Testis (tissue), 3 donors: ENCODE measurements around the gene NFIB. TPM values are rescaled to one million over a fixed set of nuclear protein-coding genes. Genes with fewer than 3 reads are reported as not detected.
A peak's percentile ranks its signal among the peaks of the same experiment; 100 is the strongest.

ENCODE experiments used
- DNase-seq: peaks from one replicate; pipeline ENCODE4 v3.0.0-alpha.2; 2019
- H3K27ac ChIP-seq, 2 donors: fragments of 200-600 bp; sonication (generic); one replicate each; pipeline ENCODE4 v1.5.1; 2019
- H3K27me3 ChIP-seq: fragments of 200-600 bp; sonication (generic); one replicate; pipeline ENCODE4 v1.5.1; 2019
- H3K36me3 ChIP-seq: fragments of 200-600 bp; sonication (generic); one replicate; pipeline ENCODE4 v1.5.1; 2017; ENCODE audit warnings: low read depth; ENCODE audit errors: missing control alignments
- H3K4me1 ChIP-seq: fragments of 200-600 bp; sonication (generic); one replicate; pipeline ENCODE4 v1.5.1; 2019
- H3K4me3 ChIP-seq, 2 donors: fragments of 200-600 bp; sonication (generic); one replicate each; pipeline ENCODE4 v1.5.1; 2017 to 2019
- H3K9me3 ChIP-seq: fragments of 200-600 bp; sonication (generic); one replicate; pipeline ENCODE4 v1.5.1; 2017
- CTCF ChIP-seq, 3 experiments: fragments of 450-650 bp in 2 of 3; fragments of 200-600 bp in 1 of 3; sonication (generic) in 1 of 3; IDR thresholded peaks; one replicate each; pipeline ENCODE4 v1.5.1; 2016 to 2019; ENCODE audit warnings: antibody characterized with exemption in 3 of 3, mild to moderate bottlenecking in 2 of 3, moderate library complexity in 1 of 3
- POLR2A ChIP-seq: fragments of 450-650 bp; IDR thresholded peaks from one replicate; pipeline ENCODE4 v1.6.1; 2017; ENCODE audit warnings: antibody characterized with exemption, mild to moderate bottlenecking, moderate library complexity
- WGBS, 2 donors: methylation state at CpG; one replicate each; pipeline ENCODE4 v1.1.5; 2018; 5-methylcytosine and 5-hydroxymethylcytosine counted together
- intact Hi-C: fragments of 100-400 bp; cut with DNase I; formaldehyde crosslinking; loops from one replicate; pipeline ENCODE4 v1.15.1; 2023; ENCODE audit warnings: low total_unique reads
- polyA plus RNA-seq: library from polyadenylated mRNA; stranded (reverse); fragments of 350-450 nt; fragmentation: Illumina TruSeq; extraction: RNeasy Lipid Tissue Mini Kit (QIAGEN cat#74804); gene quantifications from one replicate; pipeline ENCODE4 v1.2.3, GENCODE V29; 2014; ENCODE audit warnings: low read depth, low replicate concordance; ENCODE audit not compliant: insufficient read depth
- total RNA-seq, 2 donors: library from RNA; depleted of rRNA; stranded (reverse); fragments of >200 nt; gene quantifications; one replicate each; pipeline ENCODE4 v1.2.3, GENCODE V29; 2016

The NFIB gene
- total and polyA plus RNA-seq, 3 donors from 2014 or later = 8.4 to 34.7 (median 23.1) TPM

GRCh38 chr9:14294659-14295058 lies 19.3 kb downstream of the NFIB start:
- no peaks in the 10 kb centered on the region for H3K27me3 ChIP-seq
- no peak for TF ChIP-seq POLR2A
- no peak for TF ChIP-seq CTCF (IDR thresholded peaks at IDR 0.05)
- intact Hi-C loops = no loop called here
- H3K36me3 ChIP-seq = no peaks in the 10 kb centered on the region
- H3K9me3 ChIP-seq = no peaks in the 10 kb centered on the region
- H3K4me3 ChIP-seq = peak overlapping the region; percentile 6 to 34
- DNase-seq = no peak
- H3K4me1 ChIP-seq = no peaks in the 10 kb centered on the region
- WGBS, 2 donors = 76 to 78% methylated on average over 8 of the region's 8 CpGs
- no peak overlapping the region for H3K27ac ChIP-seq

GRCh38 chr9:14293801-14294200 lies 20.1 kb downstream of the NFIB start:
- H3K4me3 ChIP-seq = no peak overlapping the region
- intact Hi-C loops = no loop called here
- TF ChIP-seq CTCF (IDR thresholded peaks at IDR 0.05) (no peak), POLR2A (no peak)
- DNase-seq = no peak
- H3K9me3 ChIP-seq = no peaks in the 10 kb centered on the region
- no peak overlapping the region for H3K27ac ChIP-seq
- no peaks in the 10 kb centered on the region for H3K27me3 ChIP-seq
- H3K4me1 ChIP-seq = no peaks in the 10 kb centered on the region
- H3K36me3 ChIP-seq = no peaks in the 10 kb centered on the region
- WGBS, 2 donors = 69 to 74% methylated on average over 3 of the region's 3 CpGs

GRCh38 chr9:14292181-14292739 lies 21.7 kb downstream of the NFIB start:
- H3K4me1 ChIP-seq = no peaks in the 10 kb centered on the region
- WGBS, 2 donors = 27 to 57% methylated on average over 3 of the region's 3 CpGs

GRCh38 chr9:14289916-14290315 lies 24.0 kb downstream of the NFIB start:
- 60 to 79% methylated on average over 3 of the region's 3 CpGs for WGBS, 2 donors
- Histone ChIP-seq H3K4me1 (no peaks in the 10 kb centered on the region), H3K27ac (no peak overlapping the region), H3K36me3 (no peaks in the 10 kb centered on the region), H3K9me3 (no peaks in the 10 kb centered on the region), H3K4me3 (no peak overlapping the region), H3K27me3 (no peaks in the 10 kb centered on the region)
- intact Hi-C loops = no loop called here
- TF ChIP-seq POLR2A (no peak), CTCF (IDR thresholded peaks at IDR 0.05) (no peak)
- DNase-seq = no peak

More at GRCh38 chr9:14292181-14292739, 21.7 kb downstream of the NFIB start:
- no peaks in the 10 kb centered on the region for H3K9me3 ChIP-seq
- no peaks in the 10 kb centered on the region for H3K27me3 ChIP-seq
- no peak overlapping the region for H3K4me3 ChIP-seq
- intact Hi-C loops = no loop called here
- no peaks in the 10 kb centered on the region for H3K36me3 ChIP-seq
- TF ChIP-seq POLR2A (no peak), CTCF (IDR thresholded peaks at IDR 0.05) (no peak)
- H3K27ac ChIP-seq = no peak overlapping the region
- no peak for DNase-seq

- no peak for DNase-seq
- WGBS, 2 donors = 67 to 81% methylated on average over 4 of the region's 4 CpGs
- no peak for TF ChIP-seq POLR2A
- TF ChIP-seq CTCF (IDR thresholded peaks at IDR 0.05) = no peak
- Histone ChIP-seq H3K27me3 (no peaks in the 10 kb centered on the region), H3K9me3 (no peaks in the 10 kb centered on the region), H3K36me3 (no peaks in the 10 kb centered on the region), H3K4me1 (no peaks in the 10 kb centered on the region), H3K4me3 (no peak overlapping the region), H3K27ac (no peak overlapping the region)
- intact Hi-C loops = no loop called here
Measured at GRCh38 chr9:14288433-14288832, 25.5 kb downstream of the NFIB start.
